Panc1 (cell line): ENCODE measurements around the gene ZNF335.

Experiments used
- POLR2AphosphoS5 ChIP-seq: IDR thresholded peaks from 2 replicates; pipeline ENCODE4 v1.6.1; 2012; ENCODE audit warnings: mild to moderate bottlenecking, low read depth, low read length, moderate library complexity
- TF ChIP-seq, protein P1 (sequence below): fragments of 450-650 bp; IDR thresholded peaks from 2 replicates; pipeline ENCODE4 v1.5.1; 2017; ENCODE audit warnings: mild to moderate bottlenecking
- TF ChIP-seq, protein P2 (sequence below), 2 experiments: IDR thresholded peaks; 2 replicates each; pipeline ENCODE4 v1.6.1; 2011 to 2012; ENCODE audit warnings: low read depth in 2 of 2, control low read depth in 1 of 2, low read length in 1 of 2, mild to moderate bottlenecking in 1 of 2, moderate library complexity in 1 of 2; ENCODE audit not compliant: insufficient read depth in 1 of 2

- TF ChIP-seq, protein P1, sequence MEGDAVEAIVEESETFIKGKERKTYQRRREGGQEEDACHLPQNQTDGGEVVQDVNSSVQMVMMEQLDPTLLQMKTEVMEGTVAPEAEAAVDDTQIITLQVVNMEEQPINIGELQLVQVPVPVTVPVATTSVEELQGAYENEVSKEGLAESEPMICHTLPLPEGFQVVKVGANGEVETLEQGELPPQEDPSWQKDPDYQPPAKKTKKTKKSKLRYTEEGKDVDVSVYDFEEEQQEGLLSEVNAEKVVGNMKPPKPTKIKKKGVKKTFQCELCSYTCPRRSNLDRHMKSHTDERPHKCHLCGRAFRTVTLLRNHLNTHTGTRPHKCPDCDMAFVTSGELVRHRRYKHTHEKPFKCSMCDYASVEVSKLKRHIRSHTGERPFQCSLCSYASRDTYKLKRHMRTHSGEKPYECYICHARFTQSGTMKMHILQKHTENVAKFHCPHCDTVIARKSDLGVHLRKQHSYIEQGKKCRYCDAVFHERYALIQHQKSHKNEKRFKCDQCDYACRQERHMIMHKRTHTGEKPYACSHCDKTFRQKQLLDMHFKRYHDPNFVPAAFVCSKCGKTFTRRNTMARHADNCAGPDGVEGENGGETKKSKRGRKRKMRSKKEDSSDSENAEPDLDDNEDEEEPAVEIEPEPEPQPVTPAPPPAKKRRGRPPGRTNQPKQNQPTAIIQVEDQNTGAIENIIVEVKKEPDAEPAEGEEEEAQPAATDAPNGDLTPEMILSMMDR, result no peak
- TF ChIP-seq, protein P2, sequence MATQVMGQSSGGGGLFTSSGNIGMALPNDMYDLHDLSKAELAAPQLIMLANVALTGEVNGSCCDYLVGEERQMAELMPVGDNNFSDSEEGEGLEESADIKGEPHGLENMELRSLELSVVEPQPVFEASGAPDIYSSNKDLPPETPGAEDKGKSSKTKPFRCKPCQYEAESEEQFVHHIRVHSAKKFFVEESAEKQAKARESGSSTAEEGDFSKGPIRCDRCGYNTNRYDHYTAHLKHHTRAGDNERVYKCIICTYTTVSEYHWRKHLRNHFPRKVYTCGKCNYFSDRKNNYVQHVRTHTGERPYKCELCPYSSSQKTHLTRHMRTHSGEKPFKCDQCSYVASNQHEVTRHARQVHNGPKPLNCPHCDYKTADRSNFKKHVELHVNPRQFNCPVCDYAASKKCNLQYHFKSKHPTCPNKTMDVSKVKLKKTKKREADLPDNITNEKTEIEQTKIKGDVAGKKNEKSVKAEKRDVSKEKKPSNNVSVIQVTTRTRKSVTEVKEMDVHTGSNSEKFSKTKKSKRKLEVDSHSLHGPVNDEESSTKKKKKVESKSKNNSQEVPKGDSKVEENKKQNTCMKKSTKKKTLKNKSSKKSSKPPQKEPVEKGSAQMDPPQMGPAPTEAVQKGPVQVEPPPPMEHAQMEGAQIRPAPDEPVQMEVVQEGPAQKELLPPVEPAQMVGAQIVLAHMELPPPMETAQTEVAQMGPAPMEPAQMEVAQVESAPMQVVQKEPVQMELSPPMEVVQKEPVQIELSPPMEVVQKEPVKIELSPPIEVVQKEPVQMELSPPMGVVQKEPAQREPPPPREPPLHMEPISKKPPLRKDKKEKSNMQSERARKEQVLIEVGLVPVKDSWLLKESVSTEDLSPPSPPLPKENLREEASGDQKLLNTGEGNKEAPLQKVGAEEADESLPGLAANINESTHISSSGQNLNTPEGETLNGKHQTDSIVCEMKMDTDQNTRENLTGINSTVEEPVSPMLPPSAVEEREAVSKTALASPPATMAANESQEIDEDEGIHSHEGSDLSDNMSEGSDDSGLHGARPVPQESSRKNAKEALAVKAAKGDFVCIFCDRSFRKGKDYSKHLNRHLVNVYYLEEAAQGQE (IDR thresholded peaks at IDR 0.05; ENCODE audit: insufficient read depth in 1 of 2, low read depth in 2 of 2, low read length in 1 of 2), result no peak
- TF ChIP-seq POLR2AphosphoS5, result no peak
Measured at GRCh38 chr20:45947110-45947866, 24.7 kb downstream of the ZNF335 start.
